CD8-positive, alpha-beta memory T cell (primary cell): ENCODE results near the gene MYO1D. TPM values are rescaled to one million over a fixed set of nuclear protein-coding genes. Genes with fewer than 3 reads are reported as not detected.

ENCODE experiments used
- CTCF ChIA-PET: fragments of 350-600 bp; sonication (Branson Sonifier 250); formaldehyde crosslinking; loops from one replicate; lab custom pipeline; 2021; ENCODE audit warnings: antibody characterized with exemption; lab: Charles Lee
- POLR2A ChIA-PET: fragments of 350-600 bp; sonication (Branson Sonifier 250); formaldehyde crosslinking; loops from one replicate; lab custom pipeline; 2021; ENCODE audit warnings: antibody characterized with exemption; lab: Charles Lee
- DNase-seq, 5 donors: peaks; one replicate each; pipeline versions ENCODE4 v3.0.0 to v3.0.0-alpha.2; 2020 to 2022; ENCODE audit warnings: mixed read lengths in 1 of 5
- H3K27ac ChIP-seq: one replicate; pipeline ENCODE4 v1.7.0; 2013; ENCODE audit warnings: low read depth, mild to moderate bottlenecking, low read length, moderate library complexity
- H3K27me3 ChIP-seq: 2 replicates; pipeline ENCODE4 v1.7.0; 2013; ENCODE audit warnings: low read length, mild to moderate bottlenecking; ENCODE audit not compliant: insufficient read depth, poor library complexity, severe bottlenecking
- H3K36me3 ChIP-seq: 2 replicates; pipeline ENCODE4 v1.7.0; 2013; ENCODE audit warnings: mild to moderate bottlenecking, low read length, moderate library complexity; ENCODE audit not compliant: insufficient read depth
- H3K4me1 ChIP-seq: 2 replicates; pipeline ENCODE4 v1.7.0; 2013; ENCODE audit warnings: mild to moderate bottlenecking, low read length, moderate library complexity; ENCODE audit not compliant: insufficient read depth
- H3K4me3 ChIP-seq: 2 replicates; pipeline ENCODE4 v1.7.0; 2013; ENCODE audit warnings: mild to moderate bottlenecking, low read length
- H3K9me3 ChIP-seq: 2 replicates; pipeline ENCODE4 v1.7.0; 2013; ENCODE audit warnings: mild to moderate bottlenecking, low read length
- H3K27ac Mint-ChIP-seq, 8 donors: one replicate each; pipeline ENCODE4 v1.8.0; 2020 to 2021; ENCODE audit warnings: mixed read lengths in 8 of 8, mild to moderate bottlenecking in 6 of 8, inconsistent platforms in 3 of 8, moderate library complexity in 3 of 8
- H3K27me3 Mint-ChIP-seq, 2 donors: one replicate each; pipeline ENCODE4 v1.8.0; 2020 to 2021; ENCODE audit warnings: mixed read lengths in 2 of 2, mild to moderate bottlenecking in 1 of 2, moderate library complexity in 1 of 2
- H3K36me3 Mint-ChIP-seq, 3 donors: one replicate each; pipeline ENCODE4 v1.8.0; 2020 to 2021; ENCODE audit warnings: mixed read lengths in 3 of 3, inconsistent platforms in 1 of 3, mild to moderate bottlenecking in 1 of 3
- H3K4me1 Mint-ChIP-seq, 3 donors: one replicate each; pipeline ENCODE4 v1.8.0; 2020 to 2021; ENCODE audit warnings: mixed read lengths in 3 of 3, inconsistent platforms in 1 of 3, mild to moderate bottlenecking in 1 of 3
- H3K4me3 Mint-ChIP-seq, 7 donors: one replicate each; pipeline ENCODE4 v1.8.0; 2020 to 2021; ENCODE audit warnings: mixed read lengths in 7 of 7, mild to moderate bottlenecking in 6 of 7, moderate library complexity in 4 of 7, inconsistent platforms in 2 of 7
- H3K9me3 Mint-ChIP-seq, 5 donors: one replicate each; pipeline ENCODE4 v1.8.0; 2020 to 2022; ENCODE audit warnings: mixed read lengths in 5 of 5, mild to moderate bottlenecking in 3 of 5, moderate library complexity in 2 of 5, inconsistent platforms in 1 of 5
- polyA plus RNA-seq: library from polyadenylated mRNA; unstranded; fragments of 300-500 nt; fragmentation: Illumina TruSeq; gene quantifications from one replicate; pipeline ENCODE4 v1.2.3, GENCODE V29; 2021
- total RNA-seq, 2 experiments: library from RNA; stranded (reverse); gene quantifications; one replicate each; pipeline ENCODE4 v1.2.3, GENCODE V29; 2021

Gene MYO1D
- total and polyA plus RNA-seq, 3 experiments from 2014 or later = 9.0 to 15.8 (median 11.5) TPM

- no peaks in the 10 kb centered on the region for H3K9me3 Mint-ChIP-seq
- H3K27ac Mint-ChIP-seq = peak overlapping the region in 1 of 8 donors; percentile 58
- Histone ChIP-seq H3K4me3 (no peak overlapping the region), H3K27ac (no peak overlapping the region), H3K36me3 (no peaks in the 10 kb centered on the region), H3K4me1 (peaks cover 38% of the 10 kb centered on the region), H3K9me3 (no peaks in the 10 kb centered on the region), H3K27me3 (no peaks in the 10 kb centered on the region)
- H3K4me3 Mint-ChIP-seq = no peak overlapping the region
- CTCF ChIA-PET = interaction anchor here (1.3 to 2.7 kb wide), 3 partner anchors 9 to 35 kb away, joined by 4 to 11 read pairs (median 4); partner anchors contain the start of gene CDK5R1
- H3K36me3 Mint-ChIP-seq = no peaks in the 10 kb centered on the region
- no peaks in the 10 kb centered on the region for H3K27me3 Mint-ChIP-seq
- no peak for DNase-seq
- POLR2A ChIA-PET = no interaction called here
- peaks cover 20 to 34% (median 24%) of the 10 kb centered on the region in 3 donors for H3K4me1 Mint-ChIP-seq
Measured at GRCh38 chr17:32496395-32497073, 380.4 kb downstream of the MYO1D start.

- Histone ChIP-seq H3K27me3 (no peaks in the 10 kb centered on the region), H3K4me3 (no peak overlapping the region), H3K9me3 (no peaks in the 10 kb centered on the region), H3K36me3 (no peaks in the 10 kb centered on the region), H3K4me1 (peaks cover 39% of the 10 kb centered on the region), H3K27ac (no peak overlapping the region)
- ChIA-PET CTCF (interaction anchor here (1.3 to 2.7 kb wide), 3 partner anchors 8 to 34 kb away, joined by 4 to 11 read pairs (median 4); partner anchors contain the start of gene CDK5R1), POLR2A (interaction anchor here (1.3 kb wide), 1 partner anchor 23 kb away, joined by 7 read pairs; no protein-coding TSS in a partner anchor)
- Mint-ChIP-seq H3K27ac (no peak overlapping the region), H3K4me3 (no peak overlapping the region), H3K36me3 (no peaks in the 10 kb centered on the region), H3K4me1 (peaks cover 26 to 40% (median 29%) of the 10 kb centered on the region in 3 donors), H3K9me3 (no peaks in the 10 kb centered on the region), H3K27me3 (no peaks in the 10 kb centered on the region)
- DNase-seq = no peak
Measured at GRCh38 chr17:32495359-32496231, 381.3 kb downstream of the MYO1D start.

GRCh38 chr17:32494621-32495358 lies 382.1 kb downstream of the MYO1D start:
- Histone ChIP-seq H3K4me1 (peaks cover 47% of the 10 kb centered on the region), H3K27me3 (no peaks in the 10 kb centered on the region), H3K4me3 (no peak overlapping the region), H3K36me3 (no peaks in the 10 kb centered on the region), H3K9me3 (no peaks in the 10 kb centered on the region), H3K27ac (no peak overlapping the region)
- Mint-ChIP-seq H3K27ac (peak overlapping the region in 2 of 8 donors; percentile 38 to 39), H3K4me1 (peaks cover 34 to 48% (median 35%) of the 10 kb centered on the region in 3 donors), H3K27me3 (no peaks in the 10 kb centered on the region), H3K36me3 (peaks cover 0 to 4% (median 0%) of the 10 kb centered on the region in 3 donors), H3K4me3 (peak overlapping the region in 4 of 7 donors; percentile 27 to 63 (median 30)), H3K9me3 (no peaks in the 10 kb centered on the region)
- ChIA-PET POLR2A (interaction anchor here (1.3 kb wide), 1 partner anchor 24 kb away, joined by 7 read pairs; no protein-coding TSS in a partner anchor), CTCF (interaction anchor here (1.4 kb wide), 1 partner anchor 11 kb away, joined by 4 read pairs; no protein-coding TSS in a partner anchor)
- DNase-seq = no peak

GRCh38 chr17:32493976-32494513 lies 382.9 kb downstream of the MYO1D start:
- no peaks in the 10 kb centered on the region for H3K27me3 Mint-ChIP-seq
- no peaks in the 10 kb centered on the region for H3K9me3 Mint-ChIP-seq
- peaks cover 55% of the 10 kb centered on the region for H3K4me1 ChIP-seq
- POLR2A ChIA-PET = interaction anchor here (1.3 kb wide), 1 partner anchor 25 kb away, joined by 7 read pairs; no protein-coding TSS in a partner anchor
- H3K4me3 ChIP-seq = no peak overlapping the region
- H3K36me3 ChIP-seq = no peaks in the 10 kb centered on the region
- H3K4me3 Mint-ChIP-seq = peak overlapping the region in 3 of 7 donors; percentile 29 to 63 (median 31)
- no peak for DNase-seq
- CTCF ChIA-PET = no interaction called here
- peak overlapping the region in 2 of 8 donors; percentile 39 to 68 for H3K27ac Mint-ChIP-seq
- peaks cover 41 to 55% (median 42%) of the 10 kb centered on the region in 3 donors for H3K4me1 Mint-ChIP-seq
- H3K9me3 ChIP-seq = no peaks in the 10 kb centered on the region
- H3K27ac ChIP-seq = no peak overlapping the region
- peaks cover 0 to 10% (median 0%) of the 10 kb centered on the region in 3 donors for H3K36me3 Mint-ChIP-seq
- no peaks in the 10 kb centered on the region for H3K27me3 ChIP-seq

- peak overlapping the region in 1 of 8 donors; percentile 86 for H3K27ac Mint-ChIP-seq
- CTCF ChIA-PET = no interaction called here
Measured at GRCh38 chr17:32493571-32493970, 383.4 kb downstream of the MYO1D start.

GRCh38 chr17:32492648-32493289 lies 384.2 kb downstream of the MYO1D start:
- H3K9me3 ChIP-seq = no peaks in the 10 kb centered on the region
- H3K36me3 ChIP-seq = no peaks in the 10 kb centered on the region
- H3K27ac ChIP-seq = no peak overlapping the region
- ChIA-PET POLR2A (no interaction called here), CTCF (interaction anchor here (0.7 to 1.6 kb wide), 3 partner anchors 9 to 48 kb away, joined by 3 to 5 read pairs (median 5); partner anchors contain the start of gene PSMD11)
- Mint-ChIP-seq H3K4me1 (peaks cover 52 to 68% (median 55%) of the 10 kb centered on the region in 3 donors), H3K36me3 (peaks cover 0 to 18% (median 0%) of the 10 kb centered on the region in 3 donors), H3K9me3 (no peaks in the 10 kb centered on the region), H3K27ac (peak overlapping the region in 6 of 8 donors; percentile 64 to 95 (median 81)), H3K27me3 (no peaks in the 10 kb centered on the region), H3K4me3 (peak overlapping the region in 6 of 7 donors; percentile 40 to 80 (median 47))
- H3K4me1 ChIP-seq = peaks cover 67% of the 10 kb centered on the region
- no peak for DNase-seq
- no peak overlapping the region for H3K4me3 ChIP-seq
- H3K27me3 ChIP-seq = no peaks in the 10 kb centered on the region

More at GRCh38 chr17:32493571-32493970, 383.4 kb downstream of the MYO1D start:
- peaks cover 59% of the 10 kb centered on the region for H3K4me1 ChIP-seq
- POLR2A ChIA-PET = no interaction called here
- no peak overlapping the region for H3K4me3 ChIP-seq
- Mint-ChIP-seq H3K27me3 (no peaks in the 10 kb centered on the region), H3K9me3 (no peaks in the 10 kb centered on the region), H3K36me3 (peaks cover 0 to 13% (median 0%) of the 10 kb centered on the region in 3 donors), H3K4me1 (peaks cover 45 to 60% (median 47%) of the 10 kb centered on the region in 3 donors), H3K4me3 (peak overlapping the region in 1 of 7 donors; percentile 22)
- no peaks in the 10 kb centered on the region for H3K9me3 ChIP-seq
- H3K36me3 ChIP-seq = no peaks in the 10 kb centered on the region
- no peak overlapping the region for H3K27ac ChIP-seq
- DNase-seq = no peak
- H3K27me3 ChIP-seq = no peaks in the 10 kb centered on the region

GRCh38 chr17:32492264-32492589 lies 384.7 kb downstream of the MYO1D start:
- Mint-ChIP-seq H3K27me3 (no peaks in the 10 kb centered on the region), H3K4me1 (peaks cover 55 to 71% (median 58%) of the 10 kb centered on the region in 3 donors), H3K4me3 (peak overlapping the region; percentile 38 to 80 (median 63)), H3K27ac (peak overlapping the region; percentile 30 to 95 (median 86)), H3K36me3 (peaks cover 0 to 21% (median 0%) of the 10 kb centered on the region in 3 donors), H3K9me3 (no peaks in the 10 kb centered on the region)
- Histone ChIP-seq H3K9me3 (no peaks in the 10 kb centered on the region), H3K4me1 (peaks cover 70% of the 10 kb centered on the region), H3K27ac (no peak overlapping the region), H3K27me3 (no peaks in the 10 kb centered on the region), H3K36me3 (no peaks in the 10 kb centered on the region), H3K4me3 (peak overlapping the region; percentile 26)
- ChIA-PET CTCF (interaction anchor here (0.7 to 1.6 kb wide), 5 partner anchors 8 to 48 kb away, joined by 3 to 5 read pairs (median 5); partner anchors contain the start of gene PSMD11), POLR2A (no interaction called here)
- no peak for DNase-seq
